ENCODE data around the gene COX8A.
"Not testable (repeated sequence)": the region's sequence is repeated elsewhere in the genome, so short reads cannot be mapped to it uniquely, and the experiment has no call there.

The COX8A gene

GRCh38 chr11:63969461-63969860 lies 5.0 kb upstream of the COX8A start:
- no peak for DNase-seq (ENCODE audit: low read depth in 2 of 2)

- DNase-seq (ENCODE audit: low read depth in 2 of 2), result no peak
Measured at GRCh38 chr11:63970902-63971301, 3.5 kb upstream of the COX8A start.

- not testable (repeated sequence) for DNase-seq (ENCODE audit: low read depth in 2 of 2)
Measured at GRCh38 chr11:63973912-63974258, 535 bp upstream of the COX8A start.

GRCh38 chr11:63978551-63979239 lies 4.3 kb downstream of the COX8A start:
- DNase-seq (ENCODE audit: low read depth in 2 of 2), result no peak

- DNase-seq (ENCODE audit: low read depth in 2 of 2), result no peak
Measured at GRCh38 chr11:63979426-63979825, 5.0 kb downstream of the COX8A start.

GRCh38 chr11:63985812-63986155 lies 11.4 kb downstream of the COX8A start:
- peak; percentile 40 to 60 for DNase-seq (ENCODE audit: low read depth in 2 of 2)

GRCh38 chr11:63986156-63986931 lies 11.9 kb downstream of the COX8A start, which contains the start of gene OTUB1:
Gene OTUB1 (plus strand): TSS chr11:63986438. CDS start chr11:63986457, 19 bp downstream.
- DNase-seq (ENCODE audit: low read depth in 2 of 2), result peak; percentile 76 to 85

- no peak for DNase-seq (ENCODE audit: low read depth in 2 of 2)
Measured at GRCh38 chr11:63986932-63987513, 12.6 kb downstream of the COX8A start.

- DNase-seq (ENCODE audit: low read depth in 2 of 2), result no peak
Measured at GRCh38 chr11:63991558-63991957, 17.1 kb downstream of the COX8A start.

- DNase-seq (ENCODE audit: low read depth in 2 of 2), result no peak
Measured at GRCh38 chr11:63993100-63993499, 18.7 kb downstream of the COX8A start.

- DNase-seq (ENCODE audit: low read depth in 2 of 2), result no peak
Measured at GRCh38 chr11:63993993-63994392, 19.6 kb downstream of the COX8A start.

- no peak for DNase-seq (ENCODE audit: low read depth in 2 of 2)
Measured at GRCh38 chr11:63996512-63996911, 22.1 kb downstream of the COX8A start.

GRCh38 chr11:63997104-63997700 lies 22.8 kb downstream of the COX8A start:
- DNase-seq (ENCODE audit: low read depth in 2 of 2), result no peak

- no peak for DNase-seq (ENCODE audit: low read depth in 2 of 2)
Measured at GRCh38 chr11:63997801-63998337, 23.4 kb downstream of the COX8A start.

- DNase-seq (ENCODE audit: low read depth in 2 of 2), result no peak
Measured at GRCh38 chr11:63998558-63999348, 24.3 kb downstream of the COX8A start.

GRCh38 chr11:63999349-64000025 lies 25.1 kb downstream of the COX8A start:
- peak; percentile 46 to 57 for DNase-seq (ENCODE audit: low read depth in 2 of 2)

- peak; percentile 39 to 61 for DNase-seq (ENCODE audit: low read depth in 2 of 2)
Measured at GRCh38 chr11:64000026-64000739, 25.8 kb downstream of the COX8A start.

- DNase-seq (ENCODE audit: low read depth in 2 of 2), result no peak
Measured at GRCh38 chr11:64000740-64001483, 26.5 kb downstream of the COX8A start.
